Kidney glomerular epithelial cell (primary cell): ENCODE data around the gene ZFAND3.

Experiments used
- DNase-seq: peaks from one replicate; lab custom pipeline; 2025; lab: John Stamatoyannopoulos, UW

ZFAND3 gene

GRCh38 chr6:37894585-37894984, 75.1 kb downstream of the ZFAND3 start:
- no peak for DNase-seq

- DNase-seq, result no peak
These were observed 77.8 kb downstream of the ZFAND3 start for GRCh38 chr6:37897321-37897720.

- DNase-seq, result no peak
These were observed 78.4 kb downstream of the ZFAND3 start for GRCh38 chr6:37897818-37898515.

- DNase-seq, result no peak
These were observed 84.1 kb downstream of the ZFAND3 start for GRCh38 chr6:37903351-37904340.

- no peak for DNase-seq
These were observed 85.1 kb downstream of the ZFAND3 start for GRCh38 chr6:37904590-37904989.

- DNase-seq, result no peak
These were observed 86.6 kb downstream of the ZFAND3 start for GRCh38 chr6:37906121-37906520.

- no peak for DNase-seq
These were observed 91.5 kb downstream of the ZFAND3 start for GRCh38 chr6:37910998-37911397.

- DNase-seq, result no peak
These were observed 93.7 kb downstream of the ZFAND3 start for GRCh38 chr6:37913210-37913609.

- DNase-seq, result no peak
These were observed 95.9 kb downstream of the ZFAND3 start for GRCh38 chr6:37915463-37915862.

- no peak for DNase-seq
These were observed 96.6 kb downstream of the ZFAND3 start for GRCh38 chr6:37916149-37916548.

GRCh38 chr6:37916675-37917074, 97.1 kb downstream of the ZFAND3 start:
- DNase-seq, result no peak

GRCh38 chr6:37917566-37917965, 98.0 kb downstream of the ZFAND3 start:
- no peak for DNase-seq

GRCh38 chr6:37919417-37920157, 100.1 kb downstream of the ZFAND3 start:
- DNase-seq, result no peak

GRCh38 chr6:37920667-37921066, 101.1 kb downstream of the ZFAND3 start:
- no peak for DNase-seq

- no peak for DNase-seq
These were observed 103.0 kb downstream of the ZFAND3 start for GRCh38 chr6:37922563-37922962.

- DNase-seq, result no peak
These were observed 104.0 kb downstream of the ZFAND3 start for GRCh38 chr6:37923514-37923913.

GRCh38 chr6:37926661-37927060, 107.1 kb downstream of the ZFAND3 start:
- no peak for DNase-seq

GRCh38 chr6:37928217-37928616, 108.7 kb downstream of the ZFAND3 start:
- DNase-seq, result no peak

GRCh38 chr6:37930288-37930971, 110.9 kb downstream of the ZFAND3 start:
- no peak for DNase-seq

GRCh38 chr6:37931066-37931465, 111.5 kb downstream of the ZFAND3 start:
- no peak for DNase-seq

GRCh38 chr6:37934276-37934675, 114.7 kb downstream of the ZFAND3 start:
- DNase-seq, result no peak

- no peak for DNase-seq
These were observed 116.6 kb downstream of the ZFAND3 start for GRCh38 chr6:37936150-37936549.
